ENCODE measurements around the gene JARID2.
A peak's percentile ranks its signal among the peaks of the same experiment; 100 is the strongest.

JARID2 gene

DNA sequence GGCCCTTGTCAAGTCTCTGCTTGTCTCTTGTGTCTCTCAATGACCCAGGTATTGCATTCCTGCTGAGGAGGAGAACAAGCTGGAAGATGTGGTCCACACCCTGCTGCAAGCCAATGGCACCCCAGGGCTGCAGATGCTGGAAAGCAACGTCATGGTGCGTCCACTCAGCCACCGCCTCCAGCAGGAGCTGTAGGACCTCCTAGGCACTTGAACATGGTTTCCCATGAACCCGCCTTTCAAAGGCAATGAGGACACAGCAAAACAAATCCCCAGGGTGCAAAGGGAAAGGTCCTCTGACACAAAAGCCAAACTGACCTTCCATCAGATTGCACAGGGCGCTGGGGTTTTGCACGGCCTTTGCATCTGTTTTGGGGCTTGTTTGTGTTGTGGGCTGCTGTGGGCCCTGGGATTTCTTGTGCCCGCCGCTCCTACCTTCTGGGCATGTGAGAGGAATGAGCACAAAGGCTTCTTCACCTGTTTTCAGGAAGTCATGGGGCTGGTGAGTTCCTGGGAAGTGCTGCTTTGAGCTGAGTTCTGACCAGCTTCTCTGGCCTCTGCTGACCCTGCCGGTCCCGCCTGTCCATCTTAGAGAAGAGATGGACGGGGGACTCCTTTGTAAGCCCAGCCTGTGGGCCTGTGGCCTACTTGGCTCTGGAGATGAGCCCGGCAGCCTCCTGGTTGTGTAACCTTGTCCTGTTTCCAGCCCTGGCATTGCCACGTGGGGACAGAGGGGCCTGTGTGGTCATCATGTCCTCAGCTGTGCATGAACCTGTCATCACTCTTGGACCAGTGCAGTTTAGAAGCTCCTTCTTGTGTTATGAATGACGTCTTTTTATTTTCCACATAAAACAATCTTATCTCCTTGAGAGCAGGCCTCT, 265.6 kb downstream of the JARID2 start:
- DNase-seq (ENCODE audit: low read depth) = no peak
- TF ChIP-seq, protein P1, sequence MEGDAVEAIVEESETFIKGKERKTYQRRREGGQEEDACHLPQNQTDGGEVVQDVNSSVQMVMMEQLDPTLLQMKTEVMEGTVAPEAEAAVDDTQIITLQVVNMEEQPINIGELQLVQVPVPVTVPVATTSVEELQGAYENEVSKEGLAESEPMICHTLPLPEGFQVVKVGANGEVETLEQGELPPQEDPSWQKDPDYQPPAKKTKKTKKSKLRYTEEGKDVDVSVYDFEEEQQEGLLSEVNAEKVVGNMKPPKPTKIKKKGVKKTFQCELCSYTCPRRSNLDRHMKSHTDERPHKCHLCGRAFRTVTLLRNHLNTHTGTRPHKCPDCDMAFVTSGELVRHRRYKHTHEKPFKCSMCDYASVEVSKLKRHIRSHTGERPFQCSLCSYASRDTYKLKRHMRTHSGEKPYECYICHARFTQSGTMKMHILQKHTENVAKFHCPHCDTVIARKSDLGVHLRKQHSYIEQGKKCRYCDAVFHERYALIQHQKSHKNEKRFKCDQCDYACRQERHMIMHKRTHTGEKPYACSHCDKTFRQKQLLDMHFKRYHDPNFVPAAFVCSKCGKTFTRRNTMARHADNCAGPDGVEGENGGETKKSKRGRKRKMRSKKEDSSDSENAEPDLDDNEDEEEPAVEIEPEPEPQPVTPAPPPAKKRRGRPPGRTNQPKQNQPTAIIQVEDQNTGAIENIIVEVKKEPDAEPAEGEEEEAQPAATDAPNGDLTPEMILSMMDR (IDR thresholded peaks at IDR 0.05; ENCODE audit: control insufficient read depth, extremely low read depth, insufficient read depth) = no peak
- H3K4me3 ChIP-seq (ENCODE audit: low read depth, low read length) = no peak overlapping the region

DNA sequence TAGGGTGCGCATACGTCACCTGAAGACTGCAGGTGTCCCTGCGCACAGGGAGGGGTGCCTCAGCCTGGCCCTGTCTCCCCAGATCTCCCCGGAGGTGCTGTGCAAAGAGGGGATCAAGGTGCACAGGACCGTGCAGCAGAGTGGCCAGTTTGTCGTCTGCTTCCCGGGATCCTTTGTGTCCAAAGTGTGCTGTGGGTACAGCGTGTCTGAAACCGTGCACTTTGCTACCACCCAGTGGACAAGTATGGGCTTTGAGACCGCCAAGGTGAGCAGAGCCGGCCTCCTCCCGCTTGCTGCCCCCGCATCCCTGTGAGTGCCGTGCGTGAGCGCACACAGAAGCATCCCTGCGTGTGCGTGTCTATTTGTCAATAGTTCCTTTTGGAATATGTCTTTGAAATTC, 266.3 kb downstream of the JARID2 start:
- no peak for DNase-seq (ENCODE audit: low read depth)
- TF ChIP-seq, protein P1 (IDR thresholded peaks at IDR 0.05; ENCODE audit: control insufficient read depth, extremely low read depth, insufficient read depth) = peak; percentile 25; the same call in 1 of the 2 replicates
- no peak overlapping the region for H3K4me3 ChIP-seq (ENCODE audit: low read depth, low read length)

DNA sequence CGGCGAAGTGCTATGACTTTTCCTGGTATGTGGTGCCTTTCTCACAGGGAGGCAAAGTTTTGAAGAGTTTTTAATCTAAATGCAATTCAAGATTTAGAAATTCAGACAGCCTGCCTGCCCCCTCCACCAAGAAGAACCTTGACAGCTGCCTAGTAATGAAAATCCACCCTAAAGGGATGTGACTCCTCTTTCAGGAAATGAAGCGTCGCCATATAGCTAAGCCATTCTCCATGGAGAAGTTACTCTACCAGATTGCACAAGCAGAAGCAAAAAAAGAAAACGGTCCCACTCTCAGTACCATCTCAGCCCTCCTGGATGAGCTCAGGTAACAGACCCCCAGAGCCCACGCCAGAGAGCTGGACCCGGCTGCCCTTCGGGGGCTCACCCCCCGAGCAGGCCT, 266.9 kb downstream of the JARID2 start:
- H3K4me3 ChIP-seq (ENCODE audit: low read depth, low read length) = no peak overlapping the region
- TF ChIP-seq, protein P1 (IDR thresholded peaks at IDR 0.05; ENCODE audit: control insufficient read depth, extremely low read depth, insufficient read depth) = no peak
- no peak for DNase-seq (ENCODE audit: low read depth)

DNA sequence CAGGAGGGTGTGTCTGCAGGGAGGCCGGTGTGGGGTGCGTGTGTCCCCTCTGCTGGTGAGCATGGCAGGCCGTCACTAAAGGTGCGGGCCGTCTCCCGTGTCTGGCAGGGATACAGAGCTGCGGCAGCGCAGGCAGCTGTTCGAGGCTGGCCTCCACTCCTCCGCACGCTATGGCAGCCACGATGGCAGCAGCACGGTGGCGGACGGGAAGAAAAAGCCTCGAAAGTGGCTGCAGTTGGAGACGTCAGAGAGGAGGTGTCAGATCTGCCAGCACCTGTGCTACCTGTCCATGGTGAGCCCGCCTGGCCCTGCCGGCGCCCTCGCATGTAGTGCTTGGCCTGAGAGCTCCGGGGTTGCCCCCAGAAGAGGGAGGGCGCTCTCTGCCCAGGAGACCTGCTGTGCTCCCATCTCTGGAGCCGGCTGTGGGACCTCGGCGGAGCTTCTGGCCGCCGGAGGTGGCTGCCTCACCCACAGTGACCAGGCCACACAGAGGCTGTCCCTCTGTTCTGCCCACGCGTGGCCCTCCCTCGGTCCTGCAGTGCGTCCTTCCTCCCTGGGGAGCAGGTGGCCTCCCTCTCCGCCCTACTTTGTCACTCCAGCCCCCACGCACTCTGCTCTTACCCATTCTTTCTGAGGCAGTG, 267.4 kb downstream of the JARID2 start:
- H3K4me3 ChIP-seq (ENCODE audit: low read depth, low read length) = no peak overlapping the region
- TF ChIP-seq, protein P1 (IDR thresholded peaks at IDR 0.05; ENCODE audit: control insufficient read depth, extremely low read depth, insufficient read depth) = no peak
- DNase-seq (ENCODE audit: low read depth) = no peak

DNA sequence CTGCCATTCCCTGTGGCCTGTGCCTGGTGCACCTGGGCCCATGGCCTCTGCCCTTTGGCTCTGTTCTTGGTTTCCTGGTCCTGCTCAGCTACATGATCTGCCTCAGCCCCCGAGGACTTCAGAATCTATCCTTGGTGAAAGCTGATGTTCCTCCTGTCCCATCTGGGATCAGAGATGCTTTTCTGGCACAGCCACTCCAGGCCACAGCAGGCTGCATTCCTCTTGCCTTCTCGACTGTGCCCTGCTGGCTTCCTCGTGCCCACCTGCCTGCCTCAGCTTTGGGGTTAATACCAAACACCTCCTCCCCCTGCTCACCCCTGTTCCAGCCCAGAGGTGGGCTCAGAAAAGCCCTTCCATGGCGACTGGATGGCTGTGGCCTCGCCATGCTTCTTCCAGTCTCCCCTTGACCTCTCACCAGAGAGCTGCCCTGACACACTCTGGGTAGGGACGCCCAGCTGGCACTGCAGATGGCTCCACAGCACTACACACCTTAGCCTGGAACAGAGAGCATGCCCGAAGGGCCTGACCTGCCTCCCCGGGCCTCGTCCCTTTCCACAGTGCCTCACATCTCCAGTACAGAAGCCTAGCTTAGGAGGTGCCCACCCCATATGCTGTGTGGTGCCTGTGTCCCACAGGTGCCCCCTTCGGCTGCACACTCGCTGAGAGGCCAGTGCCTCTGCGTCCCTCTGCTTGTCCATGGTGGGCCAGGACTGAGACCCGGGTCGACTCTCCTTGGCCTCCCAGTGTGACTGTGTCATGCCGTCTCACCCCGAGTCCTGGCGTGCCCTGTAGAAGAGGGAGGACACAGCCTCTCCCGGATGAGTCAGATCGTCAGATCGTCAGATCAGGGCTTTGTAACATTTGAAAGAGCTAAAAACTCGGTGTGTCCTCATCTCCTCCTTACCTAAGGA, 268.2 kb downstream of the JARID2 start:
- TF ChIP-seq, protein P1 (IDR thresholded peaks at IDR 0.05; ENCODE audit: control insufficient read depth, extremely low read depth, insufficient read depth) = no peak
- no peak overlapping the region for H3K4me3 ChIP-seq (ENCODE audit: low read depth, low read length)
- no peak for DNase-seq (ENCODE audit: low read depth)

DNA sequence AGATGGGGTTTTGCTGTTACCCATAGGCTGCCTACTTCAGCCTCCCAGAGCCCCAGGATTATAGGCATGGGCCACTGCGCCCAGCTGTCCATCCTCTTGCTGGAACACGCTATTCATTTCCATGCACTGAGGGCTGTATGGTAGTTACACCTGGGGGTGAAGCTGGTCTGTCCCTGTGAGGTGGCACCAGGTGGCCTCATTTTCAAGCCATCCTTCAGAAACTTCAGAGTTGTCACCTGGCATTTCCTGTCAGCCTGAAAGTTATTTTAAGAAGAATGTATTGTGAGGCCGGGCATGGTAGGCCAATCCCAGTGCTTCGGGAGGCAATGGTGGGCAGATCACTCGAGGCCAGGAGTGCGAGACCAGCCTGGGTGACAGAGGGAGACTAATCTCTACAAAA, 269.4 kb downstream of the JARID2 start:
- no peak overlapping the region for H3K4me3 ChIP-seq (ENCODE audit: low read depth, low read length)
- DNase-seq (ENCODE audit: low read depth) = no peak
- TF ChIP-seq, protein P1 (IDR thresholded peaks at IDR 0.05; ENCODE audit: control insufficient read depth, extremely low read depth, insufficient read depth) = no peak
